H1 (cell line): ENCODE data around the gene TTC39A. TPM values are rescaled to one million over a fixed set of nuclear protein-coding genes. Genes with fewer than 3 reads are reported as not detected.

Source experiments
- BACH1 ChIP-seq: IDR thresholded peaks from 2 replicates; pipeline ENCODE4 v1.6.1; 2012; ENCODE audit warnings: low read length, improper control_type of control experiment
- CHD1 ChIP-seq: IDR thresholded peaks from 2 replicates; pipeline ENCODE4 v1.6.1; 2012; ENCODE audit warnings: low read depth, low read length, improper control_type of control experiment
- CTCF ChIP-seq, 3 experiments: IDR thresholded peaks; 1 replicate in 2 of 3; 2 replicates in 1 of 3; pipeline versions ENCODE4 v1.5.1 to v1.6.1; 2011; ENCODE audit warnings: low read length in 3 of 3, mild to moderate bottlenecking in 3 of 3, inconsistent platforms in 2 of 3, low read depth in 1 of 3, moderate library complexity in 1 of 3; ENCODE audit not compliant: insufficient read depth in 1 of 3; ENCODE audit errors: control extremely low read depth in 1 of 3
- EGR1 ChIP-seq: IDR thresholded peaks from 2 replicates; pipeline ENCODE4 v1.6.1; 2011; ENCODE audit warnings: low read depth, low read length, borderline replicate concordance
- HDAC6 ChIP-seq: IDR thresholded peaks from one replicate; pipeline ENCODE4 v1.7.1; 2012; ENCODE audit warnings: low read depth, mild to moderate bottlenecking, inconsistent platforms, low read length, moderate library complexity
- SRF ChIP-seq: IDR thresholded peaks from 2 replicates; pipeline ENCODE4 v1.6.1; 2011; ENCODE audit warnings: mild to moderate bottlenecking, low read depth, low read length, moderate library complexity
- polyA plus RNA-seq, 7 experiments: library from polyadenylated mRNA; depleted of rRNA in 3 of 7; stranded (reverse) in 5 of 7; unstranded in 2 of 7; fragments of >200 nt in 5 of 7; fragments of 200-250 nt in 2 of 7; gene quantifications; 1 replicate in 5 of 7; 2 replicates in 1 of 7; 4 replicates in 1 of 7; pipeline versions ENCODE4 v1.2.1 to v1.2.3, GENCODE V29; 2011 to 2013; ENCODE audit warnings: missing spikeins in 2 of 7, mixed read lengths in 2 of 7
- total RNA-seq: library from RNA; stranded (reverse); fragmentation: NEBNext Ultra II Directional; extraction: Animal tissue kit (Norgen Biotek cat#: 25700); gene quantifications from 2 replicates; pipeline ENCODE4 v1.2.1, GENCODE V29; 2021

Gene TTC39A
- total and polyA plus RNA-seq, 2 of the 8 experiments (the other 6 are each of a cell fraction or from before 2014, with no cell fraction given): 5.5 to 5.8 TPM

GRCh38 chr1:51301844-51302162, 28.6 kb downstream of the TTC39A start (continued):
- TF ChIP-seq BACH1 (no peak), HDAC6 (no peak), CTCF (IDR thresholded peaks at IDR 0.05; ENCODE audit: control extremely low read depth in 1 of 3, insufficient read depth in 1 of 3, low read depth in 1 of 3, low read length in 3 of 3) (no peak), CHD1 (no peak), SRF (no peak), EGR1 (no peak)
